ENCODE data around the gene SPOCK1. TPM values are rescaled to one million over a fixed set of nuclear protein-coding genes. Genes with fewer than 3 reads are reported as not detected.

The SPOCK1 gene
- total and polyA plus RNA-seq, 4 donors = 31.8 to 217 (median 132) TPM

DNA sequence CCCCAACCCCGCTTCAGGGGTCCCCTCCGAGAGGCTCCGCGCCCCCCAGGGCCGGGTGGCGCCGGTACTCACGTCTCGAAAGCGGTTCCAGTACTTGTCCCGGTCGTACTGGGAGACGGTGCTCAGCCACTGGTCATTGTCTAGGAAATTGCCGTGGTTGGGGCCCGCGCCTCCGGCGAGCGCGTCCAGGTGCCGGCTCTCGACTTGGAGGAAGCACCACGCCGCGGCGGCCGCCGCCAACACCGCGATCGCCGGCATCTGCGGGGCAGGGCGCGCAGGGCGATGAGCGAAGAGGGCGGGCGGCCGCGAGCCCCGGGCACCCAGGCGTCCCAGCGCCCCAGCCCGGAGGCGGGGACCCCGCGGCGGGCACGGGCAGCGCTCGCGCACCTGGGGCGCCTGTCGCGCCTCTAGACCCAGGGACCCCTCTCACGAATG lies 808 bp downstream of the SPOCK1 start:
- no peak overlapping the region for H3K27ac ChIP-seq (ENCODE audit: low read depth, low read length)
- peaks cover 16% of the 10 kb centered on the region for H3K4me1 ChIP-seq (ENCODE audit: control insufficient read depth, insufficient read depth, low read length)
- no peaks in the 10 kb centered on the region for H3K36me3 ChIP-seq (ENCODE audit: control insufficient read depth, insufficient read depth, low read length)
- H3K27me3 ChIP-seq (ENCODE audit: control insufficient read depth, insufficient read depth, low read length) = peaks cover 12% of the 10 kb centered on the region
- DNase-seq (ENCODE audit: low read depth in 4 of 6, low spot score in 6 of 6) = peak in 2 of 6 donors; percentile 34 to 46
- peak overlapping the region; percentile 50 for H3K4me3 ChIP-seq (ENCODE audit: low read depth, low read length)
- WGBS (ENCODE audit: insufficient coverage) = 1% methylated on average over 57 of the region's 57 CpGs
- H3K9me3 ChIP-seq (ENCODE audit: control insufficient read depth, insufficient read depth, low read length) = no peaks in the 10 kb centered on the region

DNA sequence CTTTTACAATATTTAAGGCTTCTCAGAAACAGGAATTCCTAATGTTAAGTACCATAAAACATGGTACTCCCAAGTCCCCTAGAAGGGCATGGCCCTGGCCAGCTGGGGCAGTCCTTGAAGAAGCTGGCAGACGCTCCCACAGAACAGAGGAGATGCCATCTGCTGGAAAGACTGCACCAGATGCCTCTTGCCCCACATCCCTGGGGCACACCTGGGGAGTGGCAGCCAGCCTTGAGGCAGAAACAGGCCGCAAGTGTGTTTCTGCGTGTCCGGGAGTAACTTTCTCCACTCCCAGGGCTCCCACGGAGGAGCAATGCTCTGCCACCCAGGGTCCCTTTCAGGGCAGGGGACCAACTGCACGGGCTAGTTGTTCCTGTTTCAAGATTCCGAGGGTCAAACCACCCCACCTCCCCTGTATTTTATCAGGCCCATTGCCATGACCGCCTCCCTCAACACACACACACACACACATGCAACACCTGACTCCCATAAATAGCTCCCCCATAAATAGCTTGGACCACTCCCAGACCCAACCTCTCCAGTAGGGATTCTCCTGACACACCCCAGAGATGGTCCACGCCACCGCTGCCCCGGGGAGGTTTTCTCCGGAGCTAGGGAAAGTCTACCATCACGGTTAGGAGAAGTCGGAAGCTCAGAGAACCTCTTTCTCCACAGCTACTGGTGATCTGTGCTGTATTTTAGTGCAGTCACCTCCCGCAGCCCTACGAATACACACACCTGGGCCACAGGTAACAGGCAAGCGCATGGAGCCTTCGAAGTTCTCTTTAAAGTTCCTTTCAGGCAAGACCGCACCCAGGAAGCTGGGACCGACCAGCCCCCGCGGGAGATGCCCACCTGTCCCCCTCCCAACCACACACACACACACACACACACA lies 1.5 kb downstream of the SPOCK1 start:
- 50% methylated on average over 19 of the region's 22 CpGs for WGBS (ENCODE audit: insufficient coverage)
- no peaks in the 10 kb centered on the region for H3K9me3 ChIP-seq (ENCODE audit: control insufficient read depth, insufficient read depth, low read length)
- DNase-seq (ENCODE audit: low read depth in 4 of 6, low spot score in 6 of 6) = peak in 1 of 6 donors; percentile 60
- H3K4me3 ChIP-seq (ENCODE audit: low read depth, low read length) = peak overlapping the region; percentile 35
- no peak overlapping the region for H3K27ac ChIP-seq (ENCODE audit: low read depth, low read length)
- H3K4me1 ChIP-seq (ENCODE audit: control insufficient read depth, insufficient read depth, low read length) = peaks cover 16% of the 10 kb centered on the region
- H3K36me3 ChIP-seq (ENCODE audit: control insufficient read depth, insufficient read depth, low read length) = no peaks in the 10 kb centered on the region
- H3K27me3 ChIP-seq (ENCODE audit: control insufficient read depth, insufficient read depth, low read length) = peaks cover 12% of the 10 kb centered on the region

DNA sequence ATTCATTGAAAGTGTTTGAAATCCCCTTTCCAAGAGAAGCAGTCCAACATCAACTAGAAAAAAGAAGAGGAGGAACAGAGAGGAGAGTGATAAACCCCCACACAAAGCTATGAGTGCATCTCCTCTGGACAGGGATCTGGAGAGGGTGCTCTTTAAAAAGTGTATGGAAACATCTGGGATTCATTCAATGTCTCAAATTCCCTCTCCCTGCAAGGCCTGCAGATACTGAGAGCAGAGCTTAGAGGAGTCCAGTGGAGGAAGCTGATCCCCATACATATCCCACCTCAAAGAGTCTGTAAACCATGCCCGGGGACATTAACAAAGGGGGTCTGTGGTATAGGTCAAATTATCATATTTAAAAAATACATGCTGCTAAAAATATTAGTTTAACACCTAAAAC lies 2.2 kb downstream of the SPOCK1 start:
- Histone ChIP-seq H3K27me3 (ENCODE audit: control insufficient read depth, insufficient read depth, low read length) (peaks cover 12% of the 10 kb centered on the region), H3K4me3 (ENCODE audit: low read depth, low read length) (no peak overlapping the region), H3K9me3 (ENCODE audit: control insufficient read depth, insufficient read depth, low read length) (no peaks in the 10 kb centered on the region), H3K36me3 (ENCODE audit: control insufficient read depth, insufficient read depth, low read length) (no peaks in the 10 kb centered on the region), H3K27ac (ENCODE audit: low read depth, low read length) (no peak overlapping the region), H3K4me1 (ENCODE audit: control insufficient read depth, insufficient read depth, low read length) (peaks cover 16% of the 10 kb centered on the region)
- WGBS (ENCODE audit: insufficient coverage) = no CpG with 5 or more reads among the region's 1 CpG
- DNase-seq (ENCODE audit: low read depth in 4 of 6, low spot score in 6 of 6) = no peak

DNA sequence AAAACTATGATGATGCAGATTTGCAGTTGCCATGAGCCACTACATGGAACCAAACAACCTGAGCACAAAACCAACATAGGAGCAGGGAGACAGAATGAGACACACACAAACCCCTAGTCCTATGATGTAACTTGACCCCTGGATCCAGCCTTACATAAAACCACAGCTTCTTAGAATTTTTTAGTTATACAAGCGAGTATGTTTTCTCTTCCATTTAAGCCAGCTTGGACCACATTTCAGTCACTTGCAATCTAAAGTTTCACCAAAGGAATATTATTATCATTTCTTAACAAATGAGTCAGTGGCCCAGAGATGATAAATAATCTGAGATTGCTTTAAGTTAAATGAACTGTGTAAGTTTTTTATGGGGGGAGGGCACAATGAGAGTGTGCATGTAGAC lies 6.8 kb downstream of the SPOCK1 start:
- no peak overlapping the region for H3K27ac ChIP-seq (ENCODE audit: low read depth, low read length)
- no CpG with 5 or more reads among the region's 1 CpG for WGBS (ENCODE audit: insufficient coverage)
- H3K9me3 ChIP-seq (ENCODE audit: control insufficient read depth, insufficient read depth, low read length) = no peaks in the 10 kb centered on the region
- H3K4me3 ChIP-seq (ENCODE audit: low read depth, low read length) = no peak overlapping the region
- peaks cover 2% of the 10 kb centered on the region for H3K27me3 ChIP-seq (ENCODE audit: control insufficient read depth, insufficient read depth, low read length)
- peaks cover 1% of the 10 kb centered on the region for H3K4me1 ChIP-seq (ENCODE audit: control insufficient read depth, insufficient read depth, low read length)
- no peaks in the 10 kb centered on the region for H3K36me3 ChIP-seq (ENCODE audit: control insufficient read depth, insufficient read depth, low read length)
- DNase-seq (ENCODE audit: low read depth in 4 of 6, low spot score in 6 of 6) = no peak

GRCh38 chr5:137491121-137491520 lies 8.0 kb downstream of the SPOCK1 start:
- 74% methylated on average over 3 of the region's 4 CpGs for WGBS (ENCODE audit: insufficient coverage)
- no peak for DNase-seq (ENCODE audit: low read depth in 4 of 6, low spot score in 6 of 6)
- Histone ChIP-seq H3K9me3 (ENCODE audit: control insufficient read depth, insufficient read depth, low read length) (no peaks in the 10 kb centered on the region), H3K4me1 (ENCODE audit: control insufficient read depth, insufficient read depth, low read length) (no peaks in the 10 kb centered on the region), H3K4me3 (ENCODE audit: low read depth, low read length) (no peak overlapping the region), H3K36me3 (ENCODE audit: control insufficient read depth, insufficient read depth, low read length) (no peaks in the 10 kb centered on the region), H3K27ac (ENCODE audit: low read depth, low read length) (no peak overlapping the region), H3K27me3 (ENCODE audit: control insufficient read depth, insufficient read depth, low read length) (no peaks in the 10 kb centered on the region)

DNA sequence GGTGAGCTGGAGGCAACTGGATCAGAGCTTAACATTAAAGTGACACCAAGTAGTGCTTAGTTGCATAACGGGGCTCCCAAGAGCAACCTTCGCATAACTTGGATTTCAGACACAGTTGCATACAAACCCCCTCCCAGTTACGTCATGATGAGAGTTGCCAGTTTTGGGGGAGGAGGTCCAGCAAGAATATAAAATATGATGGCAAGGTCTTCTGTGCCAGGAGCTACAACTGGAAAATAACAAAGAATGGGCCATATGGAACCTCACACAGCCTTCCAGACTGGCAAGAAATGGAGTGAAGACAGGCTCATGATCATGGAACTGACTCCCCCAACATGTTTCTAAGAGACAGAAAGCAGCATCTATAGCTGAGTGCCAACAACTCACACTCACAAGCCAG lies 8.5 kb downstream of the SPOCK1 start:
- DNase-seq (ENCODE audit: low read depth in 4 of 6, low spot score in 6 of 6) = peak in 1 of 6 donors; percentile 82
- Histone ChIP-seq H3K36me3 (ENCODE audit: control insufficient read depth, insufficient read depth, low read length) (no peaks in the 10 kb centered on the region), H3K27ac (ENCODE audit: low read depth, low read length) (no peak overlapping the region), H3K9me3 (ENCODE audit: control insufficient read depth, insufficient read depth, low read length) (no peaks in the 10 kb centered on the region), H3K4me3 (ENCODE audit: low read depth, low read length) (no peak overlapping the region), H3K4me1 (ENCODE audit: control insufficient read depth, insufficient read depth, low read length) (no peaks in the 10 kb centered on the region), H3K27me3 (ENCODE audit: control insufficient read depth, insufficient read depth, low read length) (no peaks in the 10 kb centered on the region)
- WGBS (ENCODE audit: insufficient coverage) = no CpG with 5 or more reads among the region's 3 CpGs

DNA sequence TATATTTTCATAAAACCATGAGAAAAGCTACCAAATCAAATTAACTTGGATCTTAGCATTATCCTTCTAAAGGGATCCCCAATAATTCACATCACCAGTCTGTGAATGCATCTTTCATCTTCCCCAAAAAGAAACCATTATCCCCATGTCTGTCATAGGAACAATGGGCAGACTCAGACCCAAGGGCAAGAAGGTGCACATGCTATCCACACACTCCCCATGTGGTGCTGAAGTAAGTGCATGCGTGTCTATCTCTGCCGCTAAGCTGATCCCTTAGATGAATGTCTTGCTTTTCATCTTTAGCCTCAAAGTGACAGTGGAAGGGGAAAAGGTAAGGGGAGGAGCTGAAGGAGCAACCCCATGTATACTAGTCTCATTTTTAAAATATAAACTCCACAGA lies 10.2 kb downstream of the SPOCK1 start:
- H3K36me3 ChIP-seq (ENCODE audit: control insufficient read depth, insufficient read depth, low read length) = no peaks in the 10 kb centered on the region
- no peaks in the 10 kb centered on the region for H3K4me1 ChIP-seq (ENCODE audit: control insufficient read depth, insufficient read depth, low read length)
- H3K9me3 ChIP-seq (ENCODE audit: control insufficient read depth, insufficient read depth, low read length) = no peaks in the 10 kb centered on the region
- no peak for DNase-seq (ENCODE audit: low read depth in 4 of 6, low spot score in 6 of 6)
- WGBS (ENCODE audit: insufficient coverage) = no CpG with 5 or more reads among the region's 2 CpGs
- H3K27ac ChIP-seq (ENCODE audit: low read depth, low read length) = no peak overlapping the region
- H3K4me3 ChIP-seq (ENCODE audit: low read depth, low read length) = no peak overlapping the region
- H3K27me3 ChIP-seq (ENCODE audit: control insufficient read depth, insufficient read depth, low read length) = no peaks in the 10 kb centered on the region

DNA sequence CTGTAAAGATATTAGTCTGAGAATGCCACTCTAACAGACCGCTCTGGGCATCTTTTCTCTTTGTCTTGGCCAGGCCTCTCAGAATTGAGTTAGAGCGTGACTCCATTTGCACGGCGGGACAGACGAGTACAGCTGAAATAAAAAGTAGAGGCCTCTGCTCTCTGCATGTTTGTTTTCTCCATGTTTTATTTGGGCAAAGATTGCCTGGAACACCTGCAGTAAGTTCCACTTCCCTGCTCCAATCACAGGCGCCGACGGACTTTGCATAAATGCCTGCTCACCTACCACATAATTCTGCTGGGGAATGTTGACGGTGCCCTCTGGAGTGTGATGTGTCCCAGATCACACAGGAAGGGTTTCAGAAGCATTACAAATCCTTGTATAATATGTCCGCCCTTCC lies 10.6 kb downstream of the SPOCK1 start:
- no peak overlapping the region for H3K27ac ChIP-seq (ENCODE audit: low read depth, low read length)

DNA sequence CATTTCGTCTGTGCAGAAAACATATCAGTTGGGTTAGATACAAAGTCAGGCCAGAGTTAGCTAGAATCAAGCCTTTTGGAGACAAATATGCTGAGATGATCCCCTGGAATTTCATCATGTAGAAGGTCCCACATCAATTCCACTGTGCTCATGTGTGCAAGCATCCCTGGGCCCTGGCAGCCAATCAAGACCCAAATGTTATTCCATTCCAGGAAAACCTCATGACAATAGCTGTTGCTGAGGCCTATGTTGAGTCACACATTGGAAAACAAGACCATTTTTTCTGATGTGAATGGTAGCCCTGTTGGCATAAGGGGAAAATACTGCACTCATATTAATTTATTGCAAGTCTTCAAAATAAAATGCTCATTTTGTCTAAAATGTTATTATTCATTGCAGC lies 11.5 kb downstream of the SPOCK1 start:
- no peak for DNase-seq (ENCODE audit: low read depth in 4 of 6, low spot score in 6 of 6)
- no peaks in the 10 kb centered on the region for H3K4me1 ChIP-seq (ENCODE audit: control insufficient read depth, insufficient read depth, low read length)
- H3K27me3 ChIP-seq (ENCODE audit: control insufficient read depth, insufficient read depth, low read length) = no peaks in the 10 kb centered on the region
- H3K4me3 ChIP-seq (ENCODE audit: low read depth, low read length) = no peak overlapping the region
- H3K9me3 ChIP-seq (ENCODE audit: control insufficient read depth, insufficient read depth, low read length) = no peaks in the 10 kb centered on the region
- H3K27ac ChIP-seq (ENCODE audit: low read depth, low read length) = no peak overlapping the region
- 100% methylated on average over 1 of the region's 1 CpG for WGBS (ENCODE audit: insufficient coverage)
- H3K36me3 ChIP-seq (ENCODE audit: control insufficient read depth, insufficient read depth, low read length) = no peaks in the 10 kb centered on the region

More for the DNA sequence above, 10.6 kb downstream of the SPOCK1 start:
- DNase-seq (ENCODE audit: low read depth in 4 of 6, low spot score in 6 of 6) = no peak
- Histone ChIP-seq H3K9me3 (ENCODE audit: control insufficient read depth, insufficient read depth, low read length) (no peaks in the 10 kb centered on the region), H3K4me1 (ENCODE audit: control insufficient read depth, insufficient read depth, low read length) (no peaks in the 10 kb centered on the region), H3K4me3 (ENCODE audit: low read depth, low read length) (no peak overlapping the region), H3K27me3 (ENCODE audit: control insufficient read depth, insufficient read depth, low read length) (no peaks in the 10 kb centered on the region), H3K36me3 (ENCODE audit: control insufficient read depth, insufficient read depth, low read length) (no peaks in the 10 kb centered on the region)
- WGBS (ENCODE audit: insufficient coverage) = 75% methylated on average over 5 of the region's 10 CpGs

DNA sequence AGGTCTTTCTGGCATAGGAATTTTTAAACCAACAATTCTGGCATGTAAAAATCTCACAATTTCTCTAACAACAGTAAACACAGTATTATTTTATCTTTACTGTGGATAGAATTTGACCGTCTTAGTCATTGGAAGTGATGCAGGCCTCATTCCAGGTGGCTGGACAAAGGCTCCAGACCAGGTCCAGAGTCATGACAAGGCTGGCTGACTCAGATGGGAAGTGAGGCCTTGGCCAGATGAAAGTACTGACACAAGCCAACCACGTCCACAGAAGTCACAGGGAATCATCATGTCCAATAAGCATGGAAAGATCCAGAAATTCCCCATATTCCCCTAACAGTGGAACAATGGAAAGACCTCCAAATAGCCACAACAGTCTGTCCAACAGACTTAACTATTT lies 12.4 kb downstream of the SPOCK1 start:
- Histone ChIP-seq H3K36me3 (ENCODE audit: control insufficient read depth, insufficient read depth, low read length) (no peaks in the 10 kb centered on the region), H3K27me3 (ENCODE audit: control insufficient read depth, insufficient read depth, low read length) (no peaks in the 10 kb centered on the region), H3K4me1 (ENCODE audit: control insufficient read depth, insufficient read depth, low read length) (no peaks in the 10 kb centered on the region), H3K9me3 (ENCODE audit: control insufficient read depth, insufficient read depth, low read length) (no peaks in the 10 kb centered on the region), H3K27ac (ENCODE audit: low read depth, low read length) (no peak overlapping the region), H3K4me3 (ENCODE audit: low read depth, low read length) (no peak overlapping the region)
- WGBS (ENCODE audit: insufficient coverage) = 78% methylated on average over 1 of the region's 2 CpGs
- no peak for DNase-seq (ENCODE audit: low read depth in 4 of 6, low spot score in 6 of 6)

All from spinal cord (tissue), 10 donors.